NCI-H2081 (cell line): ENCODE results near the gene TRIM49C.
"Not testable (repeated sequence)": the region's sequence is repeated elsewhere in the genome, so short reads cannot be mapped to it uniquely, and the experiment has no call there.

ENCODE experiments used
- DNase-seq, 2 experiments: peaks; one replicate each; lab custom pipeline; 2025; lab: John Stamatoyannopoulos, UW

Gene TRIM49C

GRCh38 chr11:90030806-90031205 is at the start of gene TRIM49C:
Gene TRIM49C (plus strand): TSS chr11:90031106. CDS start chr11:90035212, 4,106 bp downstream.
- not testable (repeated sequence) for DNase-seq

GRCh38 chr11:90024184-90024583 is 6.7 kb upstream of the TRIM49C start:
- not testable (repeated sequence) for DNase-seq

GRCh38 chr11:90051591-90052209 is 20.8 kb downstream of the TRIM49C start:
- DNase-seq, result not testable (repeated sequence)

GRCh38 chr11:90052311-90052710 is 21.4 kb downstream of the TRIM49C start:
- not testable (repeated sequence) for DNase-seq

GRCh38 chr11:90053545-90053944 is 22.6 kb downstream of the TRIM49C start:
- not testable (repeated sequence) for DNase-seq

GRCh38 chr11:90085650-90086049 is 54.7 kb downstream of the TRIM49C start, which contains the start of gene UBTFL1:
Gene UBTFL1 (plus strand): TSS chr11:90085950. CDS start chr11:90085950, 0 bp downstream.
- DNase-seq, result not testable (repeated sequence)

- not testable (repeated sequence) for DNase-seq
Observed at GRCh38 chr11:90088731-90089130, 57.8 kb downstream of the TRIM49C start.
